ENCODE measurements around the gene VIM.
"Not testable (repeated sequence)": the region's sequence is repeated elsewhere in the genome, so short reads cannot be mapped to it uniquely, and the experiment has no call there.

Gene VIM

DNA sequence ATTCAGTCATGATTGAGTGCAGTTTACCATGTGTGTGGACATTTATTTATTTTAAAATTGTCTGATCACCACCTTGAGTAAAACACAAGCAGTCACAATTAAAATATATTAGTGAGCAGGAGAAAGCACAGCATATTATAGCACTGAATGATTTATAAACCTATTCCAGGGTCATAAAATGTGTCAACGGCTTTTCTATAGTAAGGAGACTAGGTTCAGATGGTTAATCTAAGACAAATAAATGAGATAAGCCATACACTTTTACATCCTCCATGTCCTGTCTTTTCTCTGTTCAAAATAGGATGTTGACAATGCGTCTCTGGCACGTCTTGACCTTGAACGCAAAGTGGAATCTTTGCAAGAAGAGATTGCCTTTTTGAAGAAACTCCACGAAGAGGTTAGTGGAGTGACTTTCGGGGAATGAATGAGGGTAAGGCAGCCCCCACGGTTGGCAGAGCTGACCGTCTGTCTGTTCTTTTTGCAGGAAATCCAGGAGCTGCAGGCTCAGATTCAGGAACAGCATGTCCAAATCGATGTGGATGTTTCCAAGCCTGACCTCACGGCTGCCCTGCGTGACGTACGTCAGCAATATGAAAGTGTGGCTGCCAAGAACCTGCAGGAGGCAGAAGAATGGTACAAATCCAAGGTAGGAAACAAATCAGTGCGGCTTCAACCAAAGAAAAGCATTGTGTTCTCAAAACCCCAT, 5.4 kb downstream of the VIM start:
- no peak for DNase-seq

DNA sequence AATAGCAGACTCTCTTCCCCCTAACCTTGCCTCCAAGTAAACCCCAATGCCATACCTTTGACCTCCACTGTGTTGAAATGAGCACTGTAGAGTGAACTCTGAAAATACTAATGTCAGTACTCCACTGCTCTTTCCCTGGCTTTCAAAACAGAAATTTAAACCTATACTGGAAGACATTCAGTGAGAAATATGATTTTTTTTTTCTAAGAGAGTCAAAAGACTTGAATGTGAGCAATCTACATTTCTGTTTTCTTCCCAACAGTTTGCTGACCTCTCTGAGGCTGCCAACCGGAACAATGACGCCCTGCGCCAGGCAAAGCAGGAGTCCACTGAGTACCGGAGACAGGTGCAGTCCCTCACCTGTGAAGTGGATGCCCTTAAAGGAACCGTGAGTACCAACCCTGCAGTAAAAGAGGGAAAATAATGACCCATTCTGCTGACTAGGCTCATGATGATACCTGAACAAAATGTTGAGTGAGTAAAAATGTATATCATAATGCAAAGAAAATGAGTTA, 6.4 kb downstream of the VIM start:
- DNase-seq, result no peak

DNA sequence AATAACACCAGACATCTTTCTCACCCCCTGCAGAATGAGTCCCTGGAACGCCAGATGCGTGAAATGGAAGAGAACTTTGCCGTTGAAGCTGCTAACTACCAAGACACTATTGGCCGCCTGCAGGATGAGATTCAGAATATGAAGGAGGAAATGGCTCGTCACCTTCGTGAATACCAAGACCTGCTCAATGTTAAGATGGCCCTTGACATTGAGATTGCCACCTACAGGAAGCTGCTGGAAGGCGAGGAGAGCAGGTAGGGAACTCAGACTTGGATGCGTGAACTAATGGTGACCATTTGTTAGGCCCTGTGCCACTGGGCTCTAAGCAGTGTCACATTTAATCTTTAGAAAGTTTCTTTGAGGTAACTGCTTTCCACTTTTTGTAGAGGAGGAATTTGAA, 7.1 kb downstream of the VIM start:
- DNase-seq, result no peak

DNA sequence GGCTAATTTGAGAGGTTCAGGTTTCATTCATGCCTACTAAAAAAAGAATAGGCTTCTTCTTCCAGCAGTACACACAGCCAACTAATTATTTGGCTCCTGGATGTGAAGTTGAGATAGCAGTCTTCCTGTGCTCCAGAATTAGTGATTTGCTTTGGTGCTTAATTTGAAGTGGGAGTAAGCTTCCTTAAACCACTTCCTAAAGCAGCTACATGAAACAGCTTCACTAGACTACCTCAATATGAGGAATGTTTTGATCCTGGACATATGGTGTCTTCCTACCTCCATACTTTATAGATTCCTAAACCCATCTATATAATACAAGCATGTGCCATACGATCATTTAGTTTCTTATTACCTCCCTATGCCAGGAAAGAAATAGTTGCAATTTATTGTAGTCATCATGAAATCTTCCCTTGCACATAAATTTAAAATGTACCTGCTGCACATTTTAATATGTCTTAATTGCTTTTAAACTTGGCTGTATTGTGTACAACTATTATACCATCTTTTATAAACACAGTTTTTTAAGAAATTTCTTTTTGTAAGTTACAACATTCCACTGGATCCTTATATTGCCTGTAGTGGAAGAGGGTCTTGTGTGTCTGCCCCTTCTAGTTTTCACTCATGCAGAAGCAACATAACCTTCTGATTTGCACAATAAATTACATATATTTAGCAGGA, 8.6 kb downstream of the VIM start:
- DNase-seq, result no peak

DNA sequence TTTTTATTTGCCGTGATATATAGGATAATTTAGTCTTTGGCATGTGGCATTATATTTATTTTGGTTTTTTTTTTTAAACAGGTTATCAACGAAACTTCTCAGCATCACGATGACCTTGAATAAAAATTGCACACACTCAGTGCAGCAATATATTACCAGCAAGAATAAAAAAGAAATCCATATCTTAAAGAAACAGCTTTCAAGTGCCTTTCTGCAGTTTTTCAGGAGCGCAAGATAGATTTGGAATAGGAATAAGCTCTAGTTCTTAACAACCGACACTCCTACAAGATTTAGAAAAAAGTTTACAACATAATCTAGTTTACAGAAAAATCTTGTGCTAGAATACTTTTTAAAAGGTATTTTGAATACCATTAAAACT, 9.1 kb downstream of the VIM start:
- no peak for DNase-seq

DNA sequence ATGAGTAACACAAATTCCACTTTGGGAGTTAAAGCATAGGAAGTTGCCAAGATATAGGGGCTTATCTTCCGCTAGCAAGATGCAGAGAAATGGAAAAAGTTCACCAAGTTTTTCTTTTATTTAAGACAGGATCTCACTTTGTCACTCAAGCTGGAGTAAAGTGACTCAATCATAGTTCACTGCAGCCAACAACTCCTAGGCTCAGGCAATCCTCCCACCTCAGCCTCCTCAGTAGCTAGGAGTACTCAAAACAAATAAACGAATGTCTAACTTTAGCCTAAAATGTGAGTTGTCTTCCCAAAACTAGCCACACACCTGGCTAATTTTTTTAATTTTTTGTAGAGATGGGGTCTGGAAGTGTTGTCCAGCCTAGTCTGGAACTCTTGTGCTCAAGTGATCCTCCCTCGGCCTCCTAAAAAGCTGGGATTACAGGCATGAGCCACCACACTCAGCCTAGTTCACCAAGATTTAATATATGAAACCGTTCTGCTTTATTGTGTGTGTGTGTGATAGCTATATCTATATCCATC, 9.9 kb downstream of the VIM start:
- no peak for DNase-seq

DNA sequence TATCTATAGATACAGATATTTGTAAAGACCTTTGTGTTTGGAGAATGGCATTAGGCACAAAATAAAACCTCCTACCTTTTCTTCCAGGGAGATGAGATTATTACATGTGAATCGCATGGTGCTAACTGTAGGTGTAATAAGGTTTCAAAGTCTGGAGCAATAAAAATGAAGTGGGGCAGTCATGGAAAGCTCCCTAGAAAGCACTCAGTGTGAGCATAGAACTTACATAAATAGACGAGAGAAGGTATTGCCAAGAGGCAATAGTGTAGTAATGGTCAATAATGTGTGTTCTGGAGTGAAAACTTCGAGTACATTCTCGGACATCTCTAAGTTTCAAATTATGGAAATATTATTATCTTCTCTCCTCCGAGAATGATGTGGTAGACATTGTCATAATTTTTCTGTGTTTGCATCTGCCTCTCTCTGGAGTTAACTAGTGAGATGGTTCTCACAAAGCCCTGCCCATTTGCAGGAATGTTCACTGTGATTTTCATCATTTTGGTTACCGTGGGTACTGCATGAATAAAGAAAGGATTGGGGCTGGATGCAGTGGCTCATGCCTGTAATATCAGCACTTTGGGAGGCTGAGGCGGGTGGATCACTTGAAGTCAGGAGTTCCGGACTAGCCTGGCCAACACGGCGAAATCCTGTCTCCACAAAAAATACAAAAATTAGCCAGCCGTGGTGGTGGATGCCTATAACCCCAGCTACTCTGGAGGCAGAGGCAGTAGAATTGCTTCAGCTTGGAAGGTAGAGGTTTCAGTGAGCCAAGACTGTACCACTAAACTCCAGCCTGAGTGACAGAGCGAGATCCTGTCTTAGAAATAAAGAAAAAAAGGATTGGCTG, 10.6 kb downstream of the VIM start:
- peak; percentile 10 for DNase-seq

DNA sequence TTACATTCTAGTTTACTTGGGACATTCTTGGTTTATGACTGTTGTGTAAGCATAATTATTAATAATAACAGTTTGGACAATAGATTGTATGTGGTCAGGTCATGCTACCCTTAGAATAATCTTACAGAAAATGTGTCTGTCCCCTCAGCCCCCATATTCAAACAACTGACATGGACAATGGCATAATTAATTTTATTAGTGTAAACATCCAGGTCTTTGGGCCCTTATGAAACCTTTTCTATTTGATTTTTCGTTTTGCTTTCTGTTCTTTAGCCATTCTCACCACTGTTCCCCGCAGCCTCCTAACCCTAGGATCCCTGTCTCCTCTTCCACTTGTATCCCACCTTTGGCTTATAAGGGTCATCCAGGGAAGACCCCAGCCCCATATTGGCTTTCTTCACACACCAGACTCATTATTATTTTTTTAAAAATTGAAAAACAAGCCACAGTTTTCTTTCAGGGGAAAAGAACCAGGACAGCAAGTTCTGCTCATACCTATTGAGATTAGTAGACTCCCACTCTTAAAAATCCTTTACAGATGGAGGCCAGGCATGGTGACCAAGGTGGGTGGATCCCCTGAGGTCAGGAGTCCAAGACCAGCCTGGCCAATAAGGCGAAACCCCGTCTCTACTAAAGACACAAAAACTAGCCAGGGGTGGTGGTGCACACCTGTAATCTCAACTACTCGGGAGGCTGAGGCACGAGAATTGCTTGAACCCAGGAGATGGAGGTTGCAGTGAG, 11.5 kb downstream of the VIM start:
- no peak for DNase-seq

DNA sequence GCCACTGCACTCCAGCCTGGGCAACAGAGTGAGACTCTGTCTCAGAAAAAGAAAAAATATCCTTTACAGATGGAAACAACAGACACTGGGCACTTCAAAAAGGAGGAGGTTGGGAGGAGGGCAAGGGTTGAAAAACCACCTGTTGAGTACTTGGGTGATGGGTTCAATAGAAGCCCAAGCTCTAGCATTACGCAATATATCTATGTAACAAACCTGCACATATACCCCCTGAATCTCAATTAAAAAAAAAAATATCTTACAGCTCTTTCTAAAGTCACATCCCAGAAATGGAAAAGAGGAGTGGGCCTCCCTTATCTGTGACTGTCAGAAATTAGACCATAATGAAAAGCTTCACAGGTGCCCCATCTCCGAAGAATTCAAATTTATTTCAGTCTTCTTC, 12.1 kb downstream of the VIM start:
- DNase-seq, result no peak

DNA sequence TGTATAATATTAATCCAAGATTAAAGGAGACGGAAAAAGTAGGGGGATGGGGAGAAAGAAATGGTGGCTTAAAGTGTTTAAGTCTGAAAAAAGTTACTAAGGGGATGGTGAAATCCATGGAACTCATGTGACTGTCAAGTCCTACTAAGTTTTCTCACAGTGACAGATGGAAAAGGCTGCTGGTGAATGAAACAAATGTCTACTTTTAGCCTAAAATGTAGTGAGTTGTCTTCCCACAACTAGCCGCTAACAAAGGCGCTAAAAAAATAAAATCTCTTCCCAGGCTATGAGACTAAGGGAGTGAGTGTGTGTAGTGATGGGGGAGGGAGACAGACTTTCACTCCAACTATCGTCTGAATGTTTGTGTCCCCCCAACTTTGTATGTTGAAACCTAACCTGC, 12.6 kb downstream of the VIM start:
- DNase-seq, result no peak

DNA sequence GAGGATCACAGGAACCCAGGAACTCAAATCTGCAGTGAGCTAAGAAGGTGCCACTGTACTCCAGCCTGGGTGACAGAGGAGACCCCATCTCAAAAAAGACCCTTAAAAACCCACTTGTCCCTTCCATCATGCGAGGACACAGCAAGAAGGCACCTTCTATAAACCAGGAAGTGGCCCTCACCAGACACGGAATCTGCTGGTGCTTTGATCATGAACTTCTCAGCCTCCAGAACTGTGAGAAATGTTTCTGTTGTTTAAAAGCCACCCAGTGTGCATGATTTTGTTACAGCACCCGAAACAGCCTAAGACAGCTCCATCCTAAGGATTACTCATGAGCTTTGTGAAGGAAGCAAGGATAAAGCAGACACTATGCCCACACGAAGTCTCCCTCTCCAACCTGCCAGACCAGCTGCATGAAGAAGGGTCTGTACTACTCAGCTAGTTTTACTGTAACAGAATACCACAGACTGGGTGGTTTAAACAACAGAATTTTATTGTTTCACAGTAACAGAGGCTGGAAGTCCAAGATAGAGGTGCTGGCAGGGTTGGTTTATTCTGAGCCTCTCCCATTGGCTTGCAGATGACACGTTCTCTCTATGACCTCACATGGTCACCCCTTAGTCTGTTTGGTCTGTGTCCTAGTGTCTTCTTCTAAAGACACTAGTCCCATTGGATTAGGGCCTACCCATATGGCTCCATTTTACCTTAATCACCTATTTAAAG, 13.7 kb downstream of the VIM start:
- DNase-seq, result no peak

DNA sequence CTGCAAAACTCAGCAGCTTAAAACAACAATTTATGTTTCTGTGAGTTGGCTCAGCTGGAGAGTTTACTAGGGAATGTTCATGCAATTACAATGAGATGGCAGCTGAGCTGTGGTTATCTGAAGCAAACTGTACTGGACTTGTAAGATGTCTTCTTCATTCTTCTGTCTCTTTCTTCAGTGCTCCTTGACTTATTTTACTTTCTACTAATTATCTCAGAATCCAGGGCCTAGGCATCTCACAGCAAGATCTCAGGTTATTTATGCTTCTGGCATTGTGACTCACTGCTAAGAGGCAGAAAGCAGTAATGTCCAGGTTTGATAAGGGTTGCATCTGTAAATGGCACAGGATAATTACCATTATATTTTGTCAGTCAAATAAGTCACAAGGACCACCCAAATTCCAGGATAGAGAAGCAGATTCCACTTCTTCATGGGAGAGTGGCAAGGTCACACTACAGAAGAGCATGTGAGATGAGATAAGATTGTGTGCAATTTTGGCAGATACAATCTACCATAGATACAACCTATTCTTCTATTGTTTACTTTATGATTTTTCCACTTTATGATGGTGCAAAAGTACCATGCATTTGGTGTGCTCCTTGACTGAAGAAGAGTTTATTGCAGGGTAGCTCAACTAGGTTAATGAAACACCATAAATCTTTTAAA, 16.8 kb downstream of the VIM start:
- DNase-seq, result no peak

DNA sequence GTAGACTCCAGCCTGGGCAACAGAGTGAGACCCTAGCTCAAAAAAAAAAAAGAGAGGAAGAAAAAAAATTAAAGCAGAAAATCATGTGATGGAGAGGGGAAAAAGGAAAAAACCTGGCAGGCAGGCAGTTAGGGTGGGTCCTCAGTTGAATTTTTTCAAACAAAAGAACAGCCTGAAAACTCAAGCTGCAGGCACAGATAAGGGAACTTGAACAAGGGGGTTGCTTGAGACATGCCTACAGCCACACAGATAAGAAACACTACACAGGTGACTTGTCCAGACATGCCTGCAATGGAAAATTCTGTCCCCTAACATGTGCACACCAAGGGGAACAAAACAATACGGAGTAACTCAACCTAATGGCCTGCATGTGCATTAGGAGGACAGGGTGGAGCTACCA, 19.2 kb downstream of the VIM start:
- DNase-seq, result no peak

DNA sequence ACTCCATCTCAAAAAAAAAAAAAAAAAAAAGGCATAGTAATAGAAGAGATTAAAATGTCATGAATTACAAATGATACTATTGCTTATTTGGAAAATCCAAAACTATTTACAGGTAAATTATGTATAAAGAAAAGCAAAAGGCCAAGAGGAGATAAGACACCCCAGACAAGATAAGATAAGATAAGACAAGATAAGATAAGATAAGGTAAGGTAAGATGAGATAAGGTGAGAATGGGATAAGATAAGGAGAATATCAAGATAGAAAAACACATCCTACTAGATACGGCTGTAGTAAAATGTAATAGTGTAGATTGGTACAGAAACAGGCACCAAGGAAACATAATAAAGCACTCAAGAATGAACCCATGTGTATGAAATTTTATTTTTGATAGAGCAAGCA, 20.9 kb downstream of the VIM start:
- no peak for DNase-seq

DNA sequence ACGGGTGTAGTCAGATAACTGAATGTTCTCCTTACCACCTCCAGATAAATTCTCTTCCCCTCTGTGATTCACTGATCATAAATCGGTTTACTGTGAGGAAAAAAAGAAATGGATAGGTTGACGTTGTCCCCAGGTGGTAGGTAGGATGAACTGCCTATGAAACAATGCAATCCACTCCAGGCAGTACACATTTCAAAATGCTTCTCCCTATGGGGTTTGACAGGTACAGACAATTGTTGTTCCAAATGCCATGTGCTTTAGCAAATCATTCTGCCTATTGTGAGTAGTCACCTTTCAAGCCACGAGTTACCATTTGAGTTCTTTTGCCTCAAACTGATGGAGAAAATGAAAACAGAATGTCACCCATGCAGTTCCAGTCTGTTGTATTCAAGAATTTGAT, 21.8 kb downstream of the VIM start:
- no peak for DNase-seq

DNA sequence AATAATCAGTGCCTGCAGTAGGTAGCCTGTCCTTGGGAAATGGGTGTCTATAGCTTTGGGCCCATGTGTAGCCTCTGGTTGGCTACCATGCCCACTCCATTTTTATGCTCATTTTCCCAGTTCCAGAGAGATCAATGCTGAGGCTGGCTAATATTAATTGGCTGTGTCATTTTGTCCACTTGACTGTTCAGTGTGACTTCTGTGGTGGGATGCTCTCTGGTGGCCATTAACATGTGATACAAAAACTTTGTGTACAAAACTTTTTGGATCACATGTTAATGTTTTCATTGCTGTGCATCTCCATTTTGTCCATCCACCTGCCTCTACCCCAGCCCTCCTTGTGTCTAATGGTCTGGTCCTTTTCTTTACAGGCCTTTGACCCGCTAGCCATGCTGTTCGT, 22.7 kb downstream of the VIM start:
- no peak for DNase-seq

DNA sequence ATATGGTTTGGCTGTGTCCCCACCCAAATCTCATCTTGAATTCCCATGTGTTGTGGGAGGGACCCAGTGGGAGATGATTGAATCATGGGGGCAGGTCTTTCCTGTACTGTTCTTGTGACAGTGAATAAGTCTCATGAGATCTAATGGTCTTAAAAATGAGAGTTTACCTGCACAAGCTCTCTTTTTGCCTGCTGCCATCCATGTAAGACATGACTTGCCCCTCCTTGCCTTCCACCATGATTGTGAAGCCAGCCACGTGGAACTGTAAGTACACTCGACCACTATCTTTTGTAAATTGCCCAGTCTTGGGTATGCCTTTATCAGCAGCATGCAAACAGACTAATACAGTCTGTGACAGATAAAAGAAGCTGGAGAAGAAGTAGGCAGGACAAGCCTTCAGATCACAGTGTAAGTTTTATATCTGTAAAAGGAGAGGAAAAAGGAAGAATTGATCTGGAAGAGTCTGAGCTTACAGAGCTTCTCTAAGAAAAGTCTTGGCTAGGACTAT, 26.6 kb downstream of the VIM start:
- not testable (repeated sequence) for DNase-seq

DNA sequence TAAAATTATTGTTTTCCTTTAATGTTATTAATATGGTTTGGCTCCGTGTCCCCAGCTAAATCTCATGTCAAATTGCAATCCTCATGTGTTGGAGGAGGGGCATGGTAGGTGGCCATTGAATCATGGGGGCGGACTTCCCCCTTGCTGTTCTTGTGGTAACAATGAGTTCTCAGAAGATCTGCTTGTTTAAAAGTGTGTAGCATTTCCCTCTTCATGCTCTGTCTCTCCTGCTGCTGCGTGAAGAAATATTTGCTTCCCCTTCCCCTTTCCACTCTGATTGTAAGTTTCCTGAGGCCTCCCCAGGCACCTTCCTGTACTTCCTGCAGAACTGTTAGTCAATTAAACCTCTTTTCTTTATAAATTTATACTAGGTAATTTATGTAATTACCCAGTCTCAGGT, 27.5 kb downstream of the VIM start:
- no peak for DNase-seq

DNA sequence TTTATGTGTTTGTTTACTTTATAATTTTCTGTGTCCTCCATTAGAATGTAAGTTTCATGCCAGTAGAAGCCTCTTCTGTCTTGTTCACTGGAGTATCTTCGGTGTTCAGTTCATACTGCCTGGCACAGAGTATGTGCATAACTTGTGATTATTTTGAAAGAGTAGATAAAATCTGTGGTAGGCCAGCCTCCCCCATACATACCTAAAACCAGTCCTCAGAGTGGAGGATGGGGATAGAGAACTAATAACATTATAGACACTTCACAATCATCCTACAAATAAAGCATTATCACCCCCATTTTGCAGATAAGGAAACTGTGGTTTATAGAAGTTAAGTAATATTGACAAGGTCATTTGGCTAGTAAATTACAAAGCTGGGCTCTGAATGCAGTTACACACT, 28.0 kb downstream of the VIM start:
- DNase-seq, result no peak

DNA sequence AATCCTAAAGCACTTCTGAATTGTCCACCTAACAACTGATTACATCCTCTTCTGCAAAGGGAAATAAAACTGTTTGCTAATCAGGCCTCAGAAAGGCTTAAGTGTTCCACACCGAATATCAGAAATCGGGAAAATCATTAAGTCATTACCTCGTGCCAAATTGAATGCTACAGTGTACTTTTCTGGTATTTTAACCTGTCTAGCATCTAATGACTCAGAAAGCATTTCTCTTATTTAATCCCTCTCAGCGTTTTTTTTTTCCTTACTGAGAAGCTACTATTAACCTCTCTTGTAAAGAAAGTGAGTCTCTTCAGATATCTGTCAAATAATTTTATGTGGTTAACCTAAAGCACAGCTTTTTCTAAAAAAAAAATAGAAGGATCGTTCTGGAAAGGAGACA, 28.6 kb downstream of the VIM start:
- no peak for DNase-seq

Measured in NCI-H226 (cell line).